Kidney (tissue), 14 donors: Measurements from ENCODE around the gene AAK1. TPM values are rescaled to one million over a fixed set of nuclear protein-coding genes. Genes with fewer than 3 reads are reported as not detected.

ENCODE experiments used
- DNase-seq, 5 donors: peaks; one replicate each; pipeline ENCODE4 v3.0.0-alpha.2; 2013 to 2020
- FAIRE-seq: peaks from 2 replicates; lab custom pipeline; 2012; peaks lifted over from hg19 to GRCh38; lab: Jason Lieb, UNC
- H3K27ac ChIP-seq, 2 donors: one replicate each; pipeline ENCODE4 v1.7.0; 2013; ENCODE audit warnings: low read depth in 2 of 2, low read length in 2 of 2, inconsistent platforms in 1 of 2
- H3K27me3 ChIP-seq: one replicate; pipeline ENCODE4 v1.7.1; 2013; ENCODE audit warnings: low read length, inconsistent platforms; ENCODE audit not compliant: control insufficient read depth, insufficient read depth
- H3K36me3 ChIP-seq, 3 donors: one replicate each; pipeline versions ENCODE4 v1.7.0 to v1.7.1; 2013; ENCODE audit warnings: low read length in 3 of 3, control low read depth in 1 of 3, inconsistent platforms in 1 of 3; ENCODE audit not compliant: insufficient read depth in 3 of 3, control insufficient read depth in 2 of 3
- H3K4me1 ChIP-seq, 3 donors: one replicate each; pipeline versions ENCODE4 v1.7.0 to v1.7.1; 2013; ENCODE audit warnings: low read length in 3 of 3, inconsistent platforms in 1 of 3, low read depth in 1 of 3; ENCODE audit not compliant: control insufficient read depth in 2 of 3, insufficient read depth in 2 of 3
- H3K4me3 ChIP-seq, 3 donors: one replicate each; pipeline versions ENCODE4 v1.7.0 to v1.8.1; 2013; ENCODE audit warnings: low read length in 3 of 3, control low read depth in 1 of 3, inconsistent platforms in 1 of 3
- H3K9ac ChIP-seq, 3 donors: one replicate each; pipeline versions ENCODE4 v1.7.0 to v1.7.1; 2013; ENCODE audit warnings: low read length in 3 of 3, control low read depth in 1 of 3, inconsistent platforms in 1 of 3
- H3K9me3 ChIP-seq, 3 donors: one replicate each; pipeline versions ENCODE4 v1.7.0 to v1.7.1; 2013; ENCODE audit warnings: low read length in 3 of 3, control low read depth in 1 of 3, inconsistent platforms in 1 of 3; ENCODE audit not compliant: control insufficient read depth in 2 of 3, insufficient read depth in 1 of 3
- intact Hi-C: fragments of 100-400 bp; cut with DNase I; formaldehyde crosslinking; loops from one replicate; pipeline ENCODE4 v1.11.1; 2022
- polyA plus RNA-seq: library from polyadenylated mRNA; stranded (reverse); fragments of 350-450 nt; fragmentation: Illumina TruSeq; extraction: RNeasy Lipid Tissue Mini Kit (QIAGEN cat#74804); gene quantifications from one replicate; pipeline ENCODE4 v1.2.3, GENCODE V29; 2014; ENCODE audit warnings: low read depth, low replicate concordance; ENCODE audit not compliant: insufficient read depth
- total RNA-seq: library from RNA; stranded (reverse); fragmentation: NEBNext Ultra II Directional; extraction: Animal tissue kit (Norgen Biotek cat#: 25700); gene quantifications from one replicate; pipeline ENCODE4 v1.2.1, GENCODE V29; 2021
- TF ChIP-seq, protein P1 (sequence below): IDR thresholded peaks from 3 replicates; pipeline ENCODE4 v1.5.1; 2012; ENCODE audit warnings: mild to moderate bottlenecking, moderate library complexity, borderline replicate concordance; ENCODE audit not compliant: insufficient read depth; ENCODE audit errors: extremely low read depth
- donor health status: control.
- donor health status: control.
- donor health status: control.
- donor health status: control.
- donor health status: control.
- donor health status: DM: yes; HTN: yes; CAD: no.
- donor health status: Normal renal cell carcinoma (clear cell type).

The AAK1 gene
- total and polyA plus RNA-seq, 2 donors from 2014 or later: 25.8 to 93.7 TPM

GRCh38 chr2:69469784-69470183 is 173.8 kb downstream of the AAK1 start:
- Histone ChIP-seq H3K9me3 (no peaks in the 10 kb centered on the region), H3K4me3 (no peak overlapping the region), H3K4me1 (no peaks in the 10 kb centered on the region), H3K27me3 (no peaks in the 10 kb centered on the region), H3K9ac (no peak overlapping the region), H3K36me3 (peaks cover 0 to 9% (median 0%) of the 10 kb centered on the region in 3 donors), H3K27ac (no peak overlapping the region)
- DNase-seq (no peak), FAIRE-seq (no peak)
- intact Hi-C loops: no loop called here
- TF ChIP-seq, protein P1, sequence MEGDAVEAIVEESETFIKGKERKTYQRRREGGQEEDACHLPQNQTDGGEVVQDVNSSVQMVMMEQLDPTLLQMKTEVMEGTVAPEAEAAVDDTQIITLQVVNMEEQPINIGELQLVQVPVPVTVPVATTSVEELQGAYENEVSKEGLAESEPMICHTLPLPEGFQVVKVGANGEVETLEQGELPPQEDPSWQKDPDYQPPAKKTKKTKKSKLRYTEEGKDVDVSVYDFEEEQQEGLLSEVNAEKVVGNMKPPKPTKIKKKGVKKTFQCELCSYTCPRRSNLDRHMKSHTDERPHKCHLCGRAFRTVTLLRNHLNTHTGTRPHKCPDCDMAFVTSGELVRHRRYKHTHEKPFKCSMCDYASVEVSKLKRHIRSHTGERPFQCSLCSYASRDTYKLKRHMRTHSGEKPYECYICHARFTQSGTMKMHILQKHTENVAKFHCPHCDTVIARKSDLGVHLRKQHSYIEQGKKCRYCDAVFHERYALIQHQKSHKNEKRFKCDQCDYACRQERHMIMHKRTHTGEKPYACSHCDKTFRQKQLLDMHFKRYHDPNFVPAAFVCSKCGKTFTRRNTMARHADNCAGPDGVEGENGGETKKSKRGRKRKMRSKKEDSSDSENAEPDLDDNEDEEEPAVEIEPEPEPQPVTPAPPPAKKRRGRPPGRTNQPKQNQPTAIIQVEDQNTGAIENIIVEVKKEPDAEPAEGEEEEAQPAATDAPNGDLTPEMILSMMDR: no peak

DNA sequence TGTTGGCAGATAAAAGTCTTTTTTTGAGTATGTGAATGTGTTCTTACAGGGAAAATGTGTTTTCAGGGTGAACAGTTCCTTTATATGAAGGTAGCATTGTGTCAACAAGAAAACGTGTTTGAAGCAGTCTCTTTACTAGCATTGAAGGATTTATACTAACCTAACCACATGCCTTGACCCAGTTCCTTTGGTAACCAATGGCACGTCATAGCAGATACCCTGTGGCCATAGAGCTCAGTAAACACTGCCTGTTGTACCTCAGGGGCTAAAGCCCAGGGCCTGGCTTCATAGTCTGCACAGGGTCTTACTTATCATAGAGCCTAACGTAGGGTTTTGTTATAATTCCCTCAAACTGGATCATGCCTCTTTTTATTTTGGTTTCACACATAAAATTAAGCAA is 174.2 kb downstream of the AAK1 start:
- intact Hi-C loops: no loop called here
- Histone ChIP-seq H3K36me3 (peaks cover 0 to 9% (median 3%) of the 10 kb centered on the region in 3 donors), H3K27me3 (no peaks in the 10 kb centered on the region), H3K27ac (no peak overlapping the region), H3K4me3 (no peak overlapping the region), H3K4me1 (no peaks in the 10 kb centered on the region), H3K9ac (no peak overlapping the region), H3K9me3 (no peaks in the 10 kb centered on the region)
- TF ChIP-seq, protein P1: no peak
- no peak for FAIRE-seq
- DNase-seq: no peak

GRCh38 chr2:69466728-69467127 is 176.8 kb downstream of the AAK1 start:
- Histone ChIP-seq H3K27ac (no peak overlapping the region), H3K9ac (no peak overlapping the region), H3K36me3 (peaks cover 0 to 9% (median 3%) of the 10 kb centered on the region in 3 donors), H3K4me3 (no peak overlapping the region), H3K27me3 (no peaks in the 10 kb centered on the region), H3K4me1 (no peaks in the 10 kb centered on the region), H3K9me3 (no peaks in the 10 kb centered on the region)
- no peak for DNase-seq
- TF ChIP-seq, protein P1: no peak
- intact Hi-C loops: no loop called here
- no peak for FAIRE-seq
